ENCODE data around the gene CCS.

DNA sequence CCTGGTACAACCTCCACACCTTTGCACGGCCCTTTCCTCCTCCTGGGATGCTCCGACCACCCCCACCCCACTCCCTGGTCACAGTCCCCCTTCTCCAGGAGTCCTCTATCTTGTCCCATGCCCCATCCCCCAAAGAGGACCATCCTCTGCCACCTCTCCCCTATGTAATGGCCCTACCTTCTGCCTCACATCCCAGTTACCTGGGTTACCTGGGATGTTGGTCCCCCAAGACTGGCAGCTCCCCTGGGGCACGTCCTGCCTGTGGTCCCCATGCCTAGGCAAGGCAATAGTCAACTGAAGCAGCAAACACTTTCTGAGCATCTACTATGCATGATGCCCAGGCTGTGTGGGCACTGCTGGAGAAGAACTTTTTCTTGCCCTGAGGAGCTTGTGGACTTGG lies 37.6 kb upstream of the CCS start:
- TF ChIP-seq POLR2A (IDR thresholded peaks at IDR 0.05; ENCODE audit: low read depth, low read length), result no peak
- no peak for TF ChIP-seq FOS (IDR thresholded peaks at IDR 0.05; ENCODE audit: low read depth, low read length)
- no peak for TF ChIP-seq NFE2L2 (IDR thresholded peaks at IDR 0.05; ENCODE audit: low read depth, low read length)
- no peak for TF ChIP-seq CTCF (conservative IDR thresholded peaks at IDR 0.05; ENCODE audit: low read depth, low read length)
- TF ChIP-seq, protein P1, sequence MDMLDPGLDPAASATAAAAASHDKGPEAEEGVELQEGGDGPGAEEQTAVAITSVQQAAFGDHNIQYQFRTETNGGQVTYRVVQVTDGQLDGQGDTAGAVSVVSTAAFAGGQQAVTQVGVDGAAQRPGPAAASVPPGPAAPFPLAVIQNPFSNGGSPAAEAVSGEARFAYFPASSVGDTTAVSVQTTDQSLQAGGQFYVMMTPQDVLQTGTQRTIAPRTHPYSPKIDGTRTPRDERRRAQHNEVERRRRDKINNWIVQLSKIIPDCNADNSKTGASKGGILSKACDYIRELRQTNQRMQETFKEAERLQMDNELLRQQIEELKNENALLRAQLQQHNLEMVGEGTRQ (IDR thresholded peaks at IDR 0.05; ENCODE audit: low read depth, low read length), result no peak
- TF ChIP-seq MAFK (IDR thresholded peaks at IDR 0.05; ENCODE audit: low read depth, low read length), result no peak
- no peak for TF ChIP-seq RAD21 (IDR thresholded peaks at IDR 0.05; ENCODE audit: low read length)
- no peak for TF ChIP-seq RCOR1 (IDR thresholded peaks at IDR 0.05; ENCODE audit: insufficient replicate concordance, low read length)

Data from IMR-90 (cell line).